Stimulated activated CD8-positive, alpha-beta memory T cell treated with anti-CD3 and anti-CD28 coated beads, Interleukin-7, amount 100 ng/mL, for 1 hour (primary cell): ENCODE results near the gene ZSCAN22.
"Not testable (repeated sequence)": the region's sequence is repeated elsewhere in the genome, so short reads cannot be mapped to it uniquely, and the experiment has no call there.

Experiments
- DNase-seq, 2 donors: peaks; one replicate each; pipeline ENCODE4 v3.0.0-alpha.2; 2020; ENCODE audit warnings: low read depth in 2 of 2

ZSCAN22 gene

DNA sequence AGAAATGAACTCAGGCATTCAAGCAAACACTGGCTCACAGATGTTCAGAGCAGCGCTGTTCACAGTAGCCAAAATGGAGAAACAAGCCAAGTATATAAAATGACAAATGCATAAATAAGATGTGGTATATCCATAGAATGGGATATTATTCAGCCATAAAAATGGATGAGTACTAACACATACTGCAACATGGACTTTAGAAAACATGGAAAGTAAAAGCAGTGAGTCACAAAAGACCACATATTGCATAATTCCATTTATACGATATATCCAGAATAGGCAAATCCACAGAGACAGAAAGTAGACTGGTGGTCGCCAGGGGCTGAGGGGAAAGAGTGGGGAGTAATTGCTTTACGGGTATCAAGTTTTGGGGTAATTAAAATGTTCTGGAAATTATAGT lies 47.4 kb downstream of the ZSCAN22 start:
- DNase-seq, result no peak

DNA sequence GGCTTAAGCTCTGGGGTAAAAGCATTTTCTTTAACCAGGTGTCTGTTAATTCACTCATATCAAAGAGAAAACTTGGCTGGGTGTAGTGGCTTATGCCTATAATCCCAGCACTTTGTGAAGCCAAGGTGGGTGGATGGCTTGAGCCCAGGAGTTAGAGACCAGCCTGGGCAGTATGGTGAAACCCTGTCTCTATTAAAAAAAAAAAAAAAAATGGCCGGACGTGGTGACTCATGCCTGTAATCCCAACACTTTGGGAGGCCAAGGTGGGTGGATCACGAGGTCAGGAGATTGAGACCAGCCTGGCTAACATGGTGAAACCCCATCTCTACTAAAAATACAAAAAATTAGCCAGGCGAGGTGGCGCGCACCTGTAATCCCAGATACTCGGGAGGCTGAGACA lies 49.9 kb downstream of the ZSCAN22 start:
- not testable (repeated sequence) for DNase-seq

DNA sequence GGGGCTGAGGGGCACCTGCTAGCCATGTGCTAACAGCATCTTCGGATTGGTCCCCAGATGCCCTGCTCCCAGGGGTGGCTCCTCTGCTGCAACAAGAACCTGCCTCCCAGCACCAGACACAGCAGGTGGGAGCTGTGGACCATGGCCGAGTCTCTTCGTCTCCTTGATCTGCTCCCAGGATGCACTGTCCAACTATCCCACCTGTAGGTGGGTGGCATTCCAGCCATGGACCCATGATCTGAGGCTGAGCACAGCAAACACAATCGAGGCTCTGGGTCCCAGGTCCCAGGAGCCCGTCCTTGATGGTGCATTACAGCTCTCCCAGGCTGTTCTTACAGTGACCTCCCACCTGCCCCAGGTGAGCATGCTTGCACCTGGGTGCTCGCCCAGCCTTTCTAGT lies 52.5 kb downstream of the ZSCAN22 start:
- no peak for DNase-seq

DNA sequence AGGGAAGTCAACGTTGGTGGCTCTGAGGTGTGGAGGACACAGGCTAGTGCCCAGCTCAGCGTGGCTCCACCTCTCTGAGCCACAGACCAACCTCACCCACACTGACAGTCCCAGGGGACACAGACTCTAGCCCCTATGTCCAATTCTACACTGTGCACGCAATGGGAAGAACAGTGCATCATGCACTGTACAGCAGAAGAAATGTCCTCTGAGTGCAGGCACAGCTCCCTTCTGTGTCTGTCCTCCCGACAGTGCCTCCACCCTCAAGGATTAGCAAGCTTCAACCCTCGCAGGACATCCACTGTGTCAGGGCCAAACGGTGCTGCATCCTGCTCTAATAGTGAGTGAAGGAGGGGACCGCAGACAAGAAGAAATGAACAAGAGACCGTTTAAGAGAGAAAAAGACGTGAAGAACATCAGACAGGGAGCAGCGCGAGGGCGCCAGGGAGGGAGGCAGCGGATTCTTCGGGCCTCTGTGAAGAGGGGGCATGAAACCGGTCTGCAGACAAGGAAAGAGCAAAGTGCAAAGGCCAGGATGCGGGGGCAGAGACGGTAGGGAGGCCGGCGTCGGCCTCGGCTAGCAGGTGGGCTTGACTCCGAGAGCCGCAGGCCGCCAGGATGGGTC lies 53.4 kb downstream of the ZSCAN22 start:
- no peak for DNase-seq

DNA sequence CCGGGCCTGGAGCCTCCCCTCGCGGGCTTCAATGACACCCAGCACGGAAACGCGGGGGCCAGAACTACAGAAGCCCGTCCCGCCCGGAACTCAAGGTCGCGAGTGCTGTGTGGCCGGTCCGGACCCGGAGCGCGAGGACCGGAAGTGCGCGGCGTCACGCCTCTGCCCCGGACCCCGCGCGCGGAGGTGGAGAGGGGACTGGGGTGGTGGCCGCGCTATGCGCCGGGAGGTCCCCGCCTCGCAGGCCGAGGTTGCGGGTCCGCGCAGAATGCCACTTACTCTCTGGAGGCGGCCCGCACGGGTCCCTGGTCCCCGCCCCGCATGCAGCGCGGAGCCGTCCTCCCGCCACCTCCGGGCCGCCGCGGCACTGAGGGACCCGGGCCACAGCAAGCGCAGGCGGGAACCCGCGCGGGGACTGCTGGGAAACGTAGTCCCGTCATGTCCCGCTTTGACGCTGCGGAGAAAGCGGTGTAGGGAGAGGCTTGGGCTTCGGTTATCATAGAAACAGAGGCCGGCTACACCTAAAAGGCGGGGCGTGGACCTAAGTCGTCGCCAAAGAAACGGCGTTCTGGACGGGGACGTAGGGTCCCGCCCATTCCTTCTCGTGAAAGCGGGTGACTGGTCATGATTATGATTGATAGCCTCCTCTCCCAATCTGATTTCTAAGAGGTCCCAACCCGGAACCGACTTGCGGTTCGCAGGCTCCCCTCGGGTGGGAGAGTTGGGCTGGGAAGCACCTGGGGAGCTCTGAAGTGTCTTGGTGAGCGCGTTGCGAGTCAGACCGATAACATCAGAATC lies 54.1 kb downstream of the ZSCAN22 start, which contains the start of gene ZNF837:
Gene ZNF837 (minus strand): TSS at position 369 of the 798 bp plus-strand sequence. CDS start 11,698 bp downstream, outside the sequence.
- peak; percentile 93 to 94 for DNase-seq

DNA sequence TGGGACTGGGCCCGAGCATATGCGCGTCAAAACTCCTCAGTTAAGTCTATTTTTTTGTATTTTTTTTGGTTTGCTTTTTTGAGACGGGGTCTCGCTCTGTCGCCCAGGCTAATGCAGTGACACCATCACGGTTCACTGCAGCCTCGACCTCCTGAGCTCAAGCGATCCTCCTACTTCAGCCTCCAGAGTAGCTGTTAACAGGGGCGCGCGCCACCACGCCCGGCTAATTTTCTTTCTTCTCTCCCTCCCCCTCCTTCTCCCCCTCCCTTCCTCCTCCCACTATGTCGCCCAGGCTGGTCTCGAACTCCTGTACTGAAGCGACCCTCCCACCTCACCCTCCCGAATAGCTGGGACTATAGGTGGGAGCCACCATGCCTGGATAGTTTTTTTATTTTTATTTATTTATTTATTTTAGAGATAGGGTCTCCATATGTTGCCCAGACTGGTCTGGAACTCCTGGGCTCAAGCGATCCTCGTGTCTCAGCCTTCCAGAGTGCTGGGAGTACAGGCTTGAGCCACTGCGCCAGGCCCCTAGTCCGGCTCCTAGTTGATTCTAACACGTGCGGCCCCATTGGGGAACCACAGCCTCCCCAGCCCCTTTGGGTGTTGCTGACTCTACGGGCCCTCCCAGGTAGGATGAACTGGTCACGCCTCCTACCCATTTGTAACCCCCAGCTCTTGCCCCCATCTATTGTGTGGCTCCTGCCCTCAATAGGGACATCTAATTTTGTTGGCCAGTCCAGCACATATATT lies 54.8 kb downstream of the ZSCAN22 start:
- DNase-seq, result no peak

DNA sequence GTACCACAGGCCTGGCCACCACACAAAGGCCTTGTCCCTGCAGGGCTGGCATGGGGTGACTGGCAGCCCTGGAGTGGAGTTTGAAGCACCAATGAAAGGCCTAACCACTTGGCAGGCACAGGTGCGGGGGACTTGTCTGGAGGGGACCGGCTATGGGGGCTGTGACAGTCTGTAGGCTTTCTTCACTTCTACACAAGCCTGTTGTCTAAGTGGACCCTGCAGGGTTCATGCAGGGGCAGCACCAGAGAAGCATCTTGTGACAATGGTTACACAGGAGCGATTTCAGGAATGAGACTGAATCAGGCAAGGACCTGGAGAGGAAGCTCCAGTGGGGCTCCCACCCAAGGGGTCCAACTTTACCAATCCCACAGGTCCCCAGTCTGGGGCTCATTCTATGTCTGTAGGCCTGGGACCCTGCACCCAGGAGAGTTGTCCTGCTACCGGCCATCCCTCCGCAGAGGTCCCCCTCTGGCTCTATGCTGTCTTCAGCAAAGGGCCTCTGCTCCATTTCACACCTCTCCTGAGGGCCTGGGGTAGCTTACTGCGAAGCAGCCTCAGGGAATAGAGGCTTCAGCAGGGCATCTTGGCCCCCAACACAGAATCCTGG lies 56.3 kb downstream of the ZSCAN22 start:
- no peak for DNase-seq

DNA sequence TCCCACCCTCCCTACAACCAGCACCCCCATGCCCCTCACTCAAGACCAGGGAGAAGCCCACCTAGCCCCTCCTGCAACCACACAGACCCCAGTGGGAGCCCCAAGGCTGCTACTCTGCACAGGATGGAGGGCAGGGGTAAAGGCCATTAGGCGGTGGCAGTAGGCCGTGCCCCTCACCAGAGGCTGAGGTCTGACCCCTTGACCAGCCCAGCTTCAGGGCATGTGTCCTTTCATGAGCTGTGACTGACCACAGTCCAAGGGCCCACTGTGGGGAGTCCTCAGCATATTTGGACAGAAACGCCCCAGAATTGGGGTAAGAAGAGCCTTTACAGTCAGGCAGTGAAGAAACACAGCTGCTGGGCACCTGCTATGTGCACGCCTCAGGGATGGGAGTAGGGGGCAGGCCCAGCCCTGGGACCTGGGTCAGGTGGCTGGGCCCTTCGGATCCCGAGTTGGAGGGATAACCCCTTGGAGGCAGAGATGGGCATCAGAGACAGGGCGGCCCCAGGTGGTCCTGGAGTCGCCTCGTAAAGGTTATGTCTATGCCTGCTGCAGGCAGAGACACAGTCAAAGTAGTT lies 58.6 kb downstream of the ZSCAN22 start:
- no peak for DNase-seq

DNA sequence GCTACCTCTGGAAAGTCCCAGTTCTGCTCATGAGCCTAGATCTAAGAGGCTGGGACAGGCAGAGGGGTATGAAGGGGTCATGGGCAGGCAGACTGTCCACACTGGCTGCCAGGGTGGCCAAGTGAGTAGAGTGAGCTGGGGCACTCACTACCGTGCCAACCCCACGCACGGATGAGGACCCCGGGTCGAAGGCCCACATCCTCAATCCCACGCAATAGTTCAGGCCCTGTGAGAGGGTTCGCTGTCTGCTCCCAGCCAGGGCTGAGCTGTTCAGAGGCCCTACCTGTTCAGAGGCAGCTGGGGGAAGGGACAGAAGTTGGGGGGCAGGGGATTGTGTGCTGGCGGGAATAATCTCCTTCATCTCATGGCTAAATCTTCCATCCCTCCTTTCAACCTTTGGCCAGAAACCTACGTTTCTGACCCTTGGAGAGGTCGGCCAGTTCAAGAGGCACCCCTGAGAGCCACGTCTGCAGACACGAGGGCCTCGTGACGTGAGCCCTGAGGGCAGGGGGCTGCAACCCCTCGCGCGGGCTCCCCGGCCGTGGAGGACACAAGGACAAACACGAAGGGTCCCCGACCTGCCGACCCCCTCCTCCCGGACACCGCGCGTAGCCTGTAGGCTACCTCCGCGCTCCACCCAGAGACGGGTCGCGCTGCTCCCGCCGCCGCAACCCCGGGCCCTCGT lies 59.2 kb downstream of the ZSCAN22 start:
- DNase-seq, result no peak

DNA sequence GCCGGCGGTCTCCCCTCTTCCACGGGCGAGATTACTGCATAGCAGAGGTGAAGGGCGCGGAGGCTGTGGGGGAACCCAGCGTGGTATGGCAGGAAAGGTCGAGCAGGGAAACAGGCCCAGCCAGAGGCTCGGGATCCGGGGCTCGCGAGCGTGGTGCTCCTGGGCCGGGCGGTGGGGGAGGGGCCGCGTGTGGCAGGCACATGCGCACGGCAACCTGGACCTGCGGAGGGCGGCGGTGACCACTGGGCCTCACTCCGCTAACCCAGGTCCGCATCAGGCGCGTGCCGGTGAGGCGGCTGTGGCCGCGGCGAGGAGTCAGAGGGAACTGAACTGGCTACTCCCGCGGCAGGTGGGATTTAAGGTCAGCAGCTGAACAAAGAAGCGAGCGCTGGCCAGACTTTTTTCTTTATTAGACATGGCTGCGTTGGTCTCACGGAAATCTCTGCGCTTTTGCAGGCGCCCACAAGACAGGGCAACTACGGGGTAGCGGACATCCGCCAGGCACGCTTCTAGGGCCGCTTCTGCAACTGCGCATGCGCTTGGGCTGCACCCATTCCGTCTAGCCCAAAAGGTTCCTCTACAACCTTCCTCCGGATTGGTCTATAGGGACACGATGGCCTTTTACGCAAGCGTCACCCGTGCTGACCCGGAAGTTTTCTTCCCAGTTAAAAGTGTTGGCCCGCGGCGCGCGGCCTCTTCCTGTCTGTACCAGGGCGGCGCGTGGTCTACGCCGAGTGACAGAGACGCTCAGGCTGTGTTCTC lies 60.0 kb downstream of the ZSCAN22 start, which contains the start of gene RPS5:
Gene RPS5 (plus strand): TSS at position 694 of the 762 bp plus-strand sequence. CDS start 869 bp downstream, outside the sequence.
- peak; percentile 86 to 91 for DNase-seq

DNA sequence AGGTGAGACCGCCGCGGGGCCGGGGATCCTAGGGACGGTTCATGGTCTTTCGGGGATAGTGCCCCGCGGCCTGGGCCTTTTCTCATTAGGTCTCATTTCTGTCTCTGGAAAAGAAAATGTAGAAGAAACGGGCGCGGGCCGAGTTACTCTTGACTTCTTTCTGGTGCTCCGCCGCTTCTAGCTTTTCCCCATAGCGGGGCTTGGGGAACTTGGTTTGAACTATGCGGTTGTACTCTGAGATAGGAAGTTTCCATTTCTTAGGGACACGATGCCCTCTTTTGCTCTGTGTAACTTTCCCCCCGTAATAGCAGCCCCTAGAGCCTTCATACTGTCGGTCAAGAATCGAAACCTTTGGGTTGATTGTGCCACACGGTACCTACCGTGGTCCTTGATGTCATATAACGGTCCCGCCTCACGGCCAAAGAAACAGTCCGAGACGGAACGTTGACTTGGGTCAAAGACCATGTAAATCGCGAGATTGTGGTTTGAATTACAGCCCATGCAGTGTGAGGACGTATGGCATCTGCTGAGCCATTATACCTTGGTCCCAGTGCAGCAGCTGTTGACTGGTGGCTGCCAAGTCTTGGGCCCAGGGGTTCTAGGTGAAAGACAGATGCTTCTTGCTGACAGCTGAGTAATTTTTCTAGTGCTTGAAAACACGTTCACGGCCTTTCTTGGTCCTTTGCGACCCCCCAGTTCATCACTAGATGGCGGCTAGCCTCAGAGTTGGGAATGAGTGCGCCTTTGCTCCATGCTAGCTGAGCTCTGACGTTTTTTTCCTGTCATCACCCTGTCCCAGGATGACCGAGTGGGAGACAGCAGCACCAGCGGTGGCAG lies 60.8 kb downstream of the ZSCAN22 start:
- no peak for DNase-seq

DNA sequence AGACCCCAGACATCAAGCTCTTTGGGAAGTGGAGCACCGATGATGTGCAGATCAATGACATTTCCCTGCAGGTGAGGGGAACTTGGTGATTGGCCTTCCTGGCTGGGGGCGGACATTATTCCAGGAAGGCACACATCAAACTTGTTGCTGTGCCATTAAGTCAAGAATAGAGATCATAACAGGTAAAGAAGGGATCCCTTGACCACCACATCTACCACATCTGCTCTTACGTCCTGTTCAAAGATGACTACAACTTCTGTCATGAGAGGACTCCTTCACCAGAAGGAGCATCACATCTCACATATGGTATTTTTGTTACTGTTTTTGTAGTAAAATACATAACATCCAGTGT lies 61.4 kb downstream of the ZSCAN22 start:
- DNase-seq, result no peak
